ENCODE data around the gene SLC25A2.

SLC25A2 gene

DNA sequence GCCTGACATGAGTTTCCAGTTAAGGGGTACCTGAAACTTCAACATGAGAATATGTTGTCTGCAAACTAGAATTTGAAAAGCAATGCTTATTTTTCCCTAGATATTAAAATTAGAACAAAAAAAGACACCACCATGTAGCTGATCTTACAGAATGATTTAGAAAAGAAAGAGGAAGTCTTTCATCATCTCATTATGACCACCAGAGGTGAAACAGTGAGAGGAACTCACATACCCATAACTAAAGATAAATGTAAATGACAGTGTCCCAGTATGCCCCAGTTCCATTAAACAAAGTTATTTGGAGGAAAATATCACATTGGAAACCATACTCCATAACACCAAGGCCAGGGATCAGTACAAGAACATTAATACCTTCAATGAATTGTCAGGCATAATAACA lies 9.9 kb upstream of the SLC25A2 start:
- DNase-seq (ENCODE audit: low read depth), result no peak

DNA sequence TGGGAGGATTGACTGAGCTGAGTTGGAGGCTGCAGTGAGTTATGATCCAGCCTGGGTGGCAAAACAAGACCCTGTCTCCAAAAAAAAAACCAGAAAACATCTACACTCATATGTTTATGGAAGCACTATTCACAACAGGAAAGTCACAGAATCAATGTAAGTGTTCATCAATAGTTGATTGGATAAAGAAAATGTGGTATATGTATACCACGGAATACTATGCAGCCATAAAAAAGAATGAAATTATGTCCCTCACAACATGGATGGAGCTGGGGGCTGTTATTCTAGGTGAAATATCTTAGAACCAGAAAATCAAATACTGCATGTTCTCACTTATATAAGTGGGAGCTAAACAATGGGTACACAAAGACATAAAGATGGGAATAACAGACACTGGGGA lies 2.8 kb upstream of the SLC25A2 start:
- DNase-seq (ENCODE audit: low read depth), result no peak

GRCh38 chr5:141298376-141298775 lies 5.5 kb downstream of the SLC25A2 start:
- DNase-seq (ENCODE audit: low read depth), result no peak

- DNase-seq (ENCODE audit: low read depth), result no peak
These were observed 30.9 kb downstream of the SLC25A2 start for GRCh38 chr5:141272906-141273305.

DNA sequence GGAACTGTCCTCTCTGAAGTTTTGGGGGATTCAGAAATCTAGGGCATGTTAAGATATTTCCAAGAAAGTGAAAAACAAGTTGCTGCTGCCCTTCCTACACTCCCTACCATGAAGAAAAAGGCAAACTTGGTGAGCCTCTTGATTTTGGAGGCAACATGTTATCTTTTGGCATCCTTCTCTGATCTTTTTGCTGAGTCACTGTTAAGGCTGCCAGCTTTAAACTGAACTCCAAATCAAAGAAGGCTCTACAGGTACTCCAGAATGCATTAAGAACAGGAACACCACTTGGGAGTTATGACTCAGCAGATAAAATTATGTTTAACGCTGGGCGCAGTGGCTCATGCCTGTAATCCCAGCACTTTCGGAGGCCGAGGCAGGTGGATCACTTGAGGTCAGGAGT lies 34.7 kb downstream of the SLC25A2 start:
- DNase-seq (ENCODE audit: low read depth), result no peak

DNA sequence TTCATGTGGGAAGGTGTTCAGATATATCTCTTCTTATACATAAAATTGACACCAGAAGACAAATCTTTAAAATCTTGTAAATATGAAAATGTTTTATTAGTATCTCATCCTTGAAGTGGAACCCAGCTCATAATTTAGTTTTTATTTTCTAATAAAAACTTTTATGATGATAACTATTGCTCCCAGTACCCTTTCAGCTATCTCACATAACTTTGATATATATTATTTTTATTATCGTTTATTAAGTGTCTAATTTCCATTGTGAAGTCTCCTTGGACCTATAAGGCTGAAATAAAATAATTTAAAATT lies 42.7 kb downstream of the SLC25A2 start:
- DNase-seq (ENCODE audit: low read depth), result no peak

GRCh38 chr5:141260458-141261237 lies 43.2 kb downstream of the SLC25A2 start:
- DNase-seq (ENCODE audit: low read depth), result no peak

DNA sequence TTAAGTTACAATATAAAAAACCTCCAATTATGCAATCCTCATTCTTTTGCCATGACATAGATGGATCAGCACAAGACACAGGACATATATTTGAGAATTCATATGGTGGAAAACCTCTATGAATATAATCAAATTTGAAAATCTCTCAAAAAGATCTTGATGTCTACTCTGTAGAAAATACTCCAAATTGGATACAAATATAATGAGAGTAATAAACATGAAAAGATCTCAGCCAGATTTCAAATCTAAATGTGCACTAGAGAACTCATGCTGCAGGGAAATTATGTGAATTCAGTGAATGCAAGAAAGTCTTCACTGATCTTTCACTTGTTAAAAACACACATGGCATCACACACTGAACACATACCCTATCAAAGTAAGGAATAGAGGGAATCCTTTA lies 44.9 kb downstream of the SLC25A2 start:
- DNase-seq (ENCODE audit: low read depth), result no peak

DNA sequence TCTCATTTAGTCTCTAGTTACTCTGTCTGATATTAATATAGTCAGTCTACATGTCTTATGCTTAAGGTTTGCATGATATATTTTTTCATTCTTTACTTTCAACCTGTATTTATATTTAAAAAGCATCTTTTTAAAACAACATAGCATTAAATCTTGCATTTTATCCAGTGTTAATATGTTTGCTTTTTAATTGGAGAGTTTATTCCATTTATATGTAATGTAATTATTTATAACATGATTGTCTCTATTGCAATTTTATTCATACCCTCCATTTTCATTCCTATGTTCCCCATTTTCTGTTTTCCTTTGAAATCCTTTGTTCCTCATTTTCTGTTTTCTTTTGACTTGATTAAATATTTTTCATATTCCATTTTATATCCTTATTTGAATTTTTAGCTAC lies 45.4 kb downstream of the SLC25A2 start:
- DNase-seq (ENCODE audit: low read depth), result no peak

Data from fibroblast of gingiva (primary cell).